ENCODE measurements around the gene ACER1.
A peak's percentile ranks its signal among the peaks of the same experiment; 100 is the strongest.

The ACER1 gene, protein sequence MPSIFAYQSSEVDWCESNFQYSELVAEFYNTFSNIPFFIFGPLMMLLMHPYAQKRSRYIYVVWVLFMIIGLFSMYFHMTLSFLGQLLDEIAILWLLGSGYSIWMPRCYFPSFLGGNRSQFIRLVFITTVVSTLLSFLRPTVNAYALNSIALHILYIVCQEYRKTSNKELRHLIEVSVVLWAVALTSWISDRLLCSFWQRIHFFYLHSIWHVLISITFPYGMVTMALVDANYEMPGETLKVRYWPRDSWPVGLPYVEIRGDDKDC

DNA sequence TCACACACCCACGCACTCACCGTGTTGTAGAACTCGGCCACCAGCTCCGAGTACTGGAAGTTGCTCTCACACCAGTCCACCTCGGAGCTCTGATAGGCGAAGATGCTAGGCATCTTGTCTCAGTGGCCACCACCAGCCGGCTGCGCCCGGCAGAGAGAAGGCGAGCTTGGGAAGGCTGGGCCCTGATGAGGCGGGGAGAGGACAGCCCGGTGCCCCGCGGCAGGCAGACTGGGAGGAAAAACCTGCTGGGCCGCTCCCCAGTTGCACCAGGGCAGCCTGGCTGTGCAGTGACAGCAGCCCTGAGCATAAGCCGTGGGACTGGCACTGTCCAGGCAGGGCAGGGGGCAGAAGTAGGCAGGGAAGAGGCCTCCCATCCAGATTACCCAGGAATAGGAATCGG is at the start of gene ACER1:
TSS of gene ACER1 (minus strand) at position 174 of the 400 bp plus-strand sequence. CDS start at position 113, 61 bp downstream.
- Mint-ChIP-seq H3K9me3 (no peaks in the 10 kb centered on the region), H3K4me3 (no peak within 1 kb of the TSS), H3K27ac (no peak within 1 kb of the TSS), H3K27me3 (ENCODE audit: low read depth) (no peaks in the 10 kb centered on the region), H3K4me1 (no peaks in the 10 kb centered on the region), H3K36me3 (ENCODE audit: low read depth) (no peaks in the 10 kb centered on the region)
- TF ChIP-seq, protein P1, sequence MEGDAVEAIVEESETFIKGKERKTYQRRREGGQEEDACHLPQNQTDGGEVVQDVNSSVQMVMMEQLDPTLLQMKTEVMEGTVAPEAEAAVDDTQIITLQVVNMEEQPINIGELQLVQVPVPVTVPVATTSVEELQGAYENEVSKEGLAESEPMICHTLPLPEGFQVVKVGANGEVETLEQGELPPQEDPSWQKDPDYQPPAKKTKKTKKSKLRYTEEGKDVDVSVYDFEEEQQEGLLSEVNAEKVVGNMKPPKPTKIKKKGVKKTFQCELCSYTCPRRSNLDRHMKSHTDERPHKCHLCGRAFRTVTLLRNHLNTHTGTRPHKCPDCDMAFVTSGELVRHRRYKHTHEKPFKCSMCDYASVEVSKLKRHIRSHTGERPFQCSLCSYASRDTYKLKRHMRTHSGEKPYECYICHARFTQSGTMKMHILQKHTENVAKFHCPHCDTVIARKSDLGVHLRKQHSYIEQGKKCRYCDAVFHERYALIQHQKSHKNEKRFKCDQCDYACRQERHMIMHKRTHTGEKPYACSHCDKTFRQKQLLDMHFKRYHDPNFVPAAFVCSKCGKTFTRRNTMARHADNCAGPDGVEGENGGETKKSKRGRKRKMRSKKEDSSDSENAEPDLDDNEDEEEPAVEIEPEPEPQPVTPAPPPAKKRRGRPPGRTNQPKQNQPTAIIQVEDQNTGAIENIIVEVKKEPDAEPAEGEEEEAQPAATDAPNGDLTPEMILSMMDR (IDR thresholded peaks at IDR 0.05; ENCODE audit: unreplicated experiment in 3 of 3), result no peak

- TF ChIP-seq, protein P1 (IDR thresholded peaks at IDR 0.05; ENCODE audit: unreplicated experiment in 3 of 3), result no peak
- H3K27me3 Mint-ChIP-seq (ENCODE audit: low read depth), result no peaks in the 10 kb centered on the region
- no peak overlapping the region for H3K4me3 Mint-ChIP-seq
- H3K36me3 Mint-ChIP-seq (ENCODE audit: low read depth), result peaks cover 72% of the 10 kb centered on the region
- H3K27ac Mint-ChIP-seq, result no peak overlapping the region
- peaks cover 6% of the 10 kb centered on the region for H3K4me1 Mint-ChIP-seq
- peaks cover 3% of the 10 kb centered on the region for H3K9me3 Mint-ChIP-seq
Observed at GRCh38 chr19:6383188-6383587, 49.8 kb upstream of the ACER1 start.

DNA sequence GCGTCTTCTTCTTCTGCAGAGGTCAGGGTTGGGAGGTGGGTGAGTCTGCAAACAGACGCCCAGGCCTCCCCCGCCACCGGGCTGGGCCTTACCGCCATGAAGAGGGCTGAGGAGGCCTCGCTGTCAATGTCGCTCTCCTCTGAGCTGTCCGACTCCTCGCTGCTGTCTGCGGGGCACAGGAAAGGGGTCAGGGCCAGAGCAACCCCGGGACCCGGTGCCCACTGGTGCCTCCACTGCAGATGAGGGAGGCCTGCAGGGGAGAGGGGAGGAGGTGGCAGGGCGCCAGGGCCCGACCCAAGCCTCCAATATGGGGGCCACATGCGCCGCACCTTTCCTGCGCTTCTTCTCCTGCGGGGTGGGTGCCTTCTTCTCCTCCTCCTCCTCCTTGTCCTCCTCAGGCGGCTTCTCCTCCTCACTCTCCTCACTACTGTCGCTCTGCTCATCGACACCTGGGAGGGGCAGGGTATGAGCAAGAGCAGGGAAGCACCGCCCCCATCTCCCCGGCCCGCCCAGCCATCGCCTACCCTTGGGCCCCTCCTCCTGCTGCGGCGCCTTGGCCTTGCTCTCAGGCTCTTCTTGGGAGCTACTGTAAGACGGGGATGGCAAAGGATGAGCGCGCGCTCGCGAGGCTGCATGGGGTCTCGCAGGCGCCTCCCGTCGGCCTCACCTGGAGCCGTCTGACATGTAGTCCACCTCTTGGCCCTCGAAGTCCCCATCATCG is 47.8 kb upstream of the ACER1 start:
- Mint-ChIP-seq H3K4me3 (no peak overlapping the region), H3K9me3 (peaks cover 3% of the 10 kb centered on the region), H3K27me3 (ENCODE audit: low read depth) (no peaks in the 10 kb centered on the region), H3K27ac (no peak overlapping the region), H3K36me3 (ENCODE audit: low read depth) (peaks cover 66% of the 10 kb centered on the region), H3K4me1 (peaks cover 19% of the 10 kb centered on the region)
- TF ChIP-seq, protein P1 (IDR thresholded peaks at IDR 0.05; ENCODE audit: unreplicated experiment in 3 of 3), result no peak

- H3K27ac Mint-ChIP-seq, result no peak overlapping the region
- H3K27me3 Mint-ChIP-seq (ENCODE audit: low read depth), result no peaks in the 10 kb centered on the region
- TF ChIP-seq, protein P1 (IDR thresholded peaks at IDR 0.05; ENCODE audit: unreplicated experiment in 3 of 3), result no peak
- H3K36me3 Mint-ChIP-seq (ENCODE audit: low read depth), result peaks cover 55% of the 10 kb centered on the region
- H3K4me1 Mint-ChIP-seq, result peaks cover 22% of the 10 kb centered on the region
- H3K4me3 Mint-ChIP-seq, result no peak overlapping the region
- H3K9me3 Mint-ChIP-seq, result peaks cover 3% of the 10 kb centered on the region
Observed at GRCh38 chr19:6379744-6380143, 46.3 kb upstream of the ACER1 start.

GRCh38 chr19:6378486-6378885 is 45.1 kb upstream of the ACER1 start:
- TF ChIP-seq, protein P1 (IDR thresholded peaks at IDR 0.05; ENCODE audit: unreplicated experiment in 3 of 3), result no peak
- Mint-ChIP-seq H3K27me3 (ENCODE audit: low read depth) (no peaks in the 10 kb centered on the region), H3K27ac (peak overlapping the region; percentile 92 to 96 (median 95)), H3K9me3 (peaks cover 3% of the 10 kb centered on the region), H3K4me1 (peaks cover 27% of the 10 kb centered on the region), H3K36me3 (ENCODE audit: low read depth) (peaks cover 51% of the 10 kb centered on the region), H3K4me3 (peak overlapping the region in 1 of 3 experiments; percentile 30)
